ENCODE results near the gene MBLAC1.

The MBLAC1 gene

DNA sequence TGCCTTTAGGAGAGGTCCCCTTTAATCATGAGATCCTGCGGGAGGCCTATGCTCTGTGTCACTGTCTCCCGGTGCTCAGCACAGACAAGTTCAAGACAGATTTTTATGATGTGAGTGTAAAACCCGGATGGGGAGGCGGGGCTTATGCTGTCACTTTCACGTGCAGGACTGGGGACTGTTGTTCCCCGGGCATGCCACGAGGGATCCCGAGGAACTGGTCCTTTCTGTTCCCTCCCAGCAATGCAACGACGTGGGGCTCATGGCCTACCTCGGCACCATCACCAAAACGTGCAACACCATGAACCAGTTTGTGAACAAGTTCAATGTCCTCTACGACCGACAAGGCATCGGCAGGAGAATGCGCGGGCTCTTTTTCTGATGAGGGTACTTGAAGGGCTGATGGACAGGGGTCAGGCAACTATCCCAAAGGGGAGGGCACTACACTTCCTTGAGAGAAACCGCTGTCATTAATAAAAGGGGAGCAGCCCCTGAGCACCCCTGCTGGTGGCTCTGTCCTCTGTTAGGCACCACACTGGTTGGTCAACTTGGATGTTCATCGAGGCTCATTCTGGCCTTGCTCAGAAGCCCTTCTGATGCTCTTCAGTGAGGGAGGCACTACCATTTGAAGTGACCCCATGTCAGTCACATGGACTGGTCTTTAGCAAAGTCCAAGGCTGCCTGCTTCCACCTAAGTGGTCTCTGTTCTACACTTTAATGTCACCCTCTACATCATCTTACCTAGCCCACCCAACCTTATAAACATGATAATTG is 35.2 kb upstream of the MBLAC1 start:
- no peak overlapping the region for H3K4me3 ChIP-seq (ENCODE audit: low read depth in 1 of 2, low read length in 2 of 2)
- H3K9ac ChIP-seq (ENCODE audit: low read depth, low read length) = 0 out of 2 replicates have a peak overlapping the region, but pooled peaks have one; percentile 1
- peak; percentile 31 for TF ChIP-seq CTCF (IDR thresholded peaks at IDR 0.05; ENCODE audit: borderline replicate concordance, extremely low read depth, low read length, poor library complexity, severe bottlenecking)
- no peak for TF ChIP-seq EZH2 (IDR thresholded peaks at IDR 0.05; ENCODE audit: borderline replicate concordance, low read depth, low read length, severe bottlenecking)
- H3K27me3 ChIP-seq (ENCODE audit: insufficient read depth, low read length, poor library complexity) = no peaks in the 10 kb centered on the region
- no peak overlapping the region for H2AFZ ChIP-seq (ENCODE audit: low read depth, low read length)
- H4K20me1 ChIP-seq (ENCODE audit: insufficient read depth, low read length) = peaks cover 52% of the 10 kb centered on the region
- DNase-seq (peak; percentile 41), ATAC-seq (ENCODE audit: insufficient read depth, low read depth) (peak; percentile 17)
- peak overlapping the region; percentile 88 for H3K4me2 ChIP-seq (ENCODE audit: insufficient read depth, low read length)
- peaks cover 53% of the 10 kb centered on the region for H3K79me2 ChIP-seq (ENCODE audit: insufficient read depth, low read length)
- H3K4me1 ChIP-seq (ENCODE audit: insufficient read depth, low read length) = peaks cover 46% of the 10 kb centered on the region
- no peak overlapping the region for H3K27ac ChIP-seq (ENCODE audit: low read length)
- H3K9me3 ChIP-seq (ENCODE audit: insufficient read depth, low read length, severe bottlenecking) = no peaks in the 10 kb centered on the region
- H3K36me3 ChIP-seq (ENCODE audit: insufficient read depth, low read length) = peaks cover 64% of the 10 kb centered on the region

GRCh38 chr7:100093054-100093453 is 33.7 kb upstream of the MBLAC1 start:
- TF ChIP-seq EZH2 (IDR thresholded peaks at IDR 0.05; ENCODE audit: borderline replicate concordance, low read depth, low read length, severe bottlenecking) = no peak
- no peak for TF ChIP-seq CTCF (IDR thresholded peaks at IDR 0.05; ENCODE audit: borderline replicate concordance, extremely low read depth, low read length, poor library complexity, severe bottlenecking)
- peaks cover 52% of the 10 kb centered on the region for H3K4me1 ChIP-seq (ENCODE audit: insufficient read depth, low read length)
- peaks cover 79% of the 10 kb centered on the region for H3K36me3 ChIP-seq (ENCODE audit: insufficient read depth, low read length)
- H2AFZ ChIP-seq (ENCODE audit: low read depth, low read length) = no peak overlapping the region
- H3K27me3 ChIP-seq (ENCODE audit: insufficient read depth, low read length, poor library complexity) = no peaks in the 10 kb centered on the region
- ATAC-seq (ENCODE audit: insufficient read depth, low read depth) (no peak), DNase-seq (no peak)
- H3K27ac ChIP-seq (ENCODE audit: low read length) = no peak overlapping the region
- H4K20me1 ChIP-seq (ENCODE audit: insufficient read depth, low read length) = peaks cover 62% of the 10 kb centered on the region
- H3K9ac ChIP-seq (ENCODE audit: low read depth, low read length) = no peak overlapping the region
- H3K4me3 ChIP-seq (ENCODE audit: low read depth in 1 of 2, low read length in 2 of 2) = no peak overlapping the region
- H3K9me3 ChIP-seq (ENCODE audit: insufficient read depth, low read length, severe bottlenecking) = no peaks in the 10 kb centered on the region
- H3K79me2 ChIP-seq (ENCODE audit: insufficient read depth, low read length) = peaks cover 62% of the 10 kb centered on the region
- no peak overlapping the region for H3K4me2 ChIP-seq (ENCODE audit: insufficient read depth, low read length)

- no peak overlapping the region for H3K9ac ChIP-seq (ENCODE audit: low read depth, low read length)
- no peaks in the 10 kb centered on the region for H3K27me3 ChIP-seq (ENCODE audit: insufficient read depth, low read length, poor library complexity)
- peaks cover 83% of the 10 kb centered on the region for H3K36me3 ChIP-seq (ENCODE audit: insufficient read depth, low read length)
- peaks cover 66% of the 10 kb centered on the region for H4K20me1 ChIP-seq (ENCODE audit: insufficient read depth, low read length)
- no peak for TF ChIP-seq CTCF (IDR thresholded peaks at IDR 0.05; ENCODE audit: borderline replicate concordance, extremely low read depth, low read length, poor library complexity, severe bottlenecking)
- no peak for TF ChIP-seq EZH2 (IDR thresholded peaks at IDR 0.05; ENCODE audit: borderline replicate concordance, low read depth, low read length, severe bottlenecking)
- H3K9me3 ChIP-seq (ENCODE audit: insufficient read depth, low read length, severe bottlenecking) = no peaks in the 10 kb centered on the region
- H2AFZ ChIP-seq (ENCODE audit: low read depth, low read length) = no peak overlapping the region
- DNase-seq (no peak), ATAC-seq (ENCODE audit: insufficient read depth, low read depth) (no peak)
- peaks cover 52% of the 10 kb centered on the region for H3K4me1 ChIP-seq (ENCODE audit: insufficient read depth, low read length)
- H3K79me2 ChIP-seq (ENCODE audit: insufficient read depth, low read length) = peaks cover 62% of the 10 kb centered on the region
- H3K27ac ChIP-seq (ENCODE audit: low read length) = no peak overlapping the region
- H3K4me3 ChIP-seq (ENCODE audit: low read depth in 1 of 2, low read length in 2 of 2) = no peak overlapping the region
- no peak overlapping the region for H3K4me2 ChIP-seq (ENCODE audit: insufficient read depth, low read length)
These were observed 33.3 kb upstream of the MBLAC1 start for GRCh38 chr7:100093498-100093897.

Measured in DND-41 (cell line).